H1 (cell line): ENCODE data around the gene GABRR2. TPM values are rescaled to one million over a fixed set of nuclear protein-coding genes. Genes with fewer than 3 reads are reported as not detected.

Experiments
- BCL11A ChIP-seq, 2 experiments: IDR thresholded peaks; one replicate each; pipeline ENCODE4 v1.6.1; 2011; ENCODE audit warnings: low read depth in 2 of 2, low read length in 2 of 2, mild to moderate bottlenecking in 2 of 2
- CHD1 ChIP-seq: IDR thresholded peaks from 2 replicates; pipeline ENCODE4 v1.6.1; 2012; ENCODE audit warnings: low read depth, low read length, improper control_type of control experiment
- CREB1 ChIP-seq: IDR thresholded peaks from 2 replicates; pipeline ENCODE4 v1.6.1; 2012; ENCODE audit warnings: inconsistent platforms
- RAD21 ChIP-seq, 2 experiments: IDR thresholded peaks in 1 of 2; conservative IDR thresholded peaks in 1 of 2; 2 replicates each; pipeline ENCODE4 v1.6.1; 2011; ENCODE audit warnings: low read depth in 2 of 2, low read length in 2 of 2, improper control_type of control experiment in 1 of 2, inconsistent platforms in 1 of 2, mild to moderate bottlenecking in 1 of 2, moderate library complexity in 1 of 2
- SP4 ChIP-seq: IDR thresholded peaks from 2 replicates; pipeline ENCODE4 v1.6.1; 2012; ENCODE audit warnings: low read length, inconsistent platforms
- YY1 ChIP-seq: IDR thresholded peaks from 2 replicates; pipeline ENCODE4 v1.6.1; 2011; ENCODE audit warnings: low read depth, mild to moderate bottlenecking, low read length
- polyA plus RNA-seq, 7 experiments: library from polyadenylated mRNA; depleted of rRNA in 3 of 7; stranded (reverse) in 5 of 7; unstranded in 2 of 7; fragments of >200 nt in 5 of 7; fragments of 200-250 nt in 2 of 7; gene quantifications; 1 replicate in 5 of 7; 2 replicates in 1 of 7; 4 replicates in 1 of 7; pipeline versions ENCODE4 v1.2.1 to v1.2.3, GENCODE V29; 2011 to 2013; ENCODE audit warnings: missing spikeins in 2 of 7, mixed read lengths in 2 of 7
- total RNA-seq: library from RNA; stranded (reverse); fragmentation: NEBNext Ultra II Directional; extraction: Animal tissue kit (Norgen Biotek cat#: 25700); gene quantifications from 2 replicates; pipeline ENCODE4 v1.2.1, GENCODE V29; 2021
- TF ChIP-seq, protein P1 (sequence below): fragments of 300-600 bp; sonication (generic); IDR thresholded peaks from 2 replicates; pipeline ENCODE4 v1.7.1; 2012; ENCODE audit warnings: low read length, moderate library complexity, mild to moderate bottlenecking, inconsistent platforms; ENCODE audit not compliant: insufficient replicate concordance
- TF ChIP-seq, protein P2 (sequence below): IDR thresholded peaks from 2 replicates; pipeline ENCODE4 v1.6.1; 2011; ENCODE audit warnings: low read depth, mild to moderate bottlenecking, low read length; ENCODE audit not compliant: insufficient read depth

Gene GABRR2
- total and polyA plus RNA-seq, 2 of the 8 experiments (the other 6 are each of a cell fraction or from before 2014, with no cell fraction given) = not detected

DNA sequence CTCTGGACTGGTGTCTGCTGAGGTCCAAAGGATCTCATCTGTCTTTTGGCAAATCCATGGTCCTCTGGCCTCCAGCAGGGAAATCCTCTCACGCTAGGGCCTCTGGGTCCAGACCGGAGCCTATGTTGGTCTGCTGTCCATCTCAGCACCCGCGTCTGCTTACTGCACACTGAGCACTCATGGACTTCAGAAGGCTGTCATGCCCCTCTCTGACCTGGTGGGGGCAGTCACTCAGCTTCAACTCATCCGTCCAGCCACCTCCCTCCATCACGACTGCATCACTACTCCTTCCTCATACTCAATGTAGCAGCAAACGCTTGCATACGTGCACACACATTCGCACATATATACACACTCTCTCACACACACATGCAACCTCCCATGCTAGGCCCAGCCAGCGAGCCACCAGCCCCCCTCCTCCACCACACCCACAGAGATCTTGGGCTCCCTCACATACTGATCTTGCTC is 33.3 kb downstream of the GABRR2 start (continued):
- TF ChIP-seq, protein P1, sequence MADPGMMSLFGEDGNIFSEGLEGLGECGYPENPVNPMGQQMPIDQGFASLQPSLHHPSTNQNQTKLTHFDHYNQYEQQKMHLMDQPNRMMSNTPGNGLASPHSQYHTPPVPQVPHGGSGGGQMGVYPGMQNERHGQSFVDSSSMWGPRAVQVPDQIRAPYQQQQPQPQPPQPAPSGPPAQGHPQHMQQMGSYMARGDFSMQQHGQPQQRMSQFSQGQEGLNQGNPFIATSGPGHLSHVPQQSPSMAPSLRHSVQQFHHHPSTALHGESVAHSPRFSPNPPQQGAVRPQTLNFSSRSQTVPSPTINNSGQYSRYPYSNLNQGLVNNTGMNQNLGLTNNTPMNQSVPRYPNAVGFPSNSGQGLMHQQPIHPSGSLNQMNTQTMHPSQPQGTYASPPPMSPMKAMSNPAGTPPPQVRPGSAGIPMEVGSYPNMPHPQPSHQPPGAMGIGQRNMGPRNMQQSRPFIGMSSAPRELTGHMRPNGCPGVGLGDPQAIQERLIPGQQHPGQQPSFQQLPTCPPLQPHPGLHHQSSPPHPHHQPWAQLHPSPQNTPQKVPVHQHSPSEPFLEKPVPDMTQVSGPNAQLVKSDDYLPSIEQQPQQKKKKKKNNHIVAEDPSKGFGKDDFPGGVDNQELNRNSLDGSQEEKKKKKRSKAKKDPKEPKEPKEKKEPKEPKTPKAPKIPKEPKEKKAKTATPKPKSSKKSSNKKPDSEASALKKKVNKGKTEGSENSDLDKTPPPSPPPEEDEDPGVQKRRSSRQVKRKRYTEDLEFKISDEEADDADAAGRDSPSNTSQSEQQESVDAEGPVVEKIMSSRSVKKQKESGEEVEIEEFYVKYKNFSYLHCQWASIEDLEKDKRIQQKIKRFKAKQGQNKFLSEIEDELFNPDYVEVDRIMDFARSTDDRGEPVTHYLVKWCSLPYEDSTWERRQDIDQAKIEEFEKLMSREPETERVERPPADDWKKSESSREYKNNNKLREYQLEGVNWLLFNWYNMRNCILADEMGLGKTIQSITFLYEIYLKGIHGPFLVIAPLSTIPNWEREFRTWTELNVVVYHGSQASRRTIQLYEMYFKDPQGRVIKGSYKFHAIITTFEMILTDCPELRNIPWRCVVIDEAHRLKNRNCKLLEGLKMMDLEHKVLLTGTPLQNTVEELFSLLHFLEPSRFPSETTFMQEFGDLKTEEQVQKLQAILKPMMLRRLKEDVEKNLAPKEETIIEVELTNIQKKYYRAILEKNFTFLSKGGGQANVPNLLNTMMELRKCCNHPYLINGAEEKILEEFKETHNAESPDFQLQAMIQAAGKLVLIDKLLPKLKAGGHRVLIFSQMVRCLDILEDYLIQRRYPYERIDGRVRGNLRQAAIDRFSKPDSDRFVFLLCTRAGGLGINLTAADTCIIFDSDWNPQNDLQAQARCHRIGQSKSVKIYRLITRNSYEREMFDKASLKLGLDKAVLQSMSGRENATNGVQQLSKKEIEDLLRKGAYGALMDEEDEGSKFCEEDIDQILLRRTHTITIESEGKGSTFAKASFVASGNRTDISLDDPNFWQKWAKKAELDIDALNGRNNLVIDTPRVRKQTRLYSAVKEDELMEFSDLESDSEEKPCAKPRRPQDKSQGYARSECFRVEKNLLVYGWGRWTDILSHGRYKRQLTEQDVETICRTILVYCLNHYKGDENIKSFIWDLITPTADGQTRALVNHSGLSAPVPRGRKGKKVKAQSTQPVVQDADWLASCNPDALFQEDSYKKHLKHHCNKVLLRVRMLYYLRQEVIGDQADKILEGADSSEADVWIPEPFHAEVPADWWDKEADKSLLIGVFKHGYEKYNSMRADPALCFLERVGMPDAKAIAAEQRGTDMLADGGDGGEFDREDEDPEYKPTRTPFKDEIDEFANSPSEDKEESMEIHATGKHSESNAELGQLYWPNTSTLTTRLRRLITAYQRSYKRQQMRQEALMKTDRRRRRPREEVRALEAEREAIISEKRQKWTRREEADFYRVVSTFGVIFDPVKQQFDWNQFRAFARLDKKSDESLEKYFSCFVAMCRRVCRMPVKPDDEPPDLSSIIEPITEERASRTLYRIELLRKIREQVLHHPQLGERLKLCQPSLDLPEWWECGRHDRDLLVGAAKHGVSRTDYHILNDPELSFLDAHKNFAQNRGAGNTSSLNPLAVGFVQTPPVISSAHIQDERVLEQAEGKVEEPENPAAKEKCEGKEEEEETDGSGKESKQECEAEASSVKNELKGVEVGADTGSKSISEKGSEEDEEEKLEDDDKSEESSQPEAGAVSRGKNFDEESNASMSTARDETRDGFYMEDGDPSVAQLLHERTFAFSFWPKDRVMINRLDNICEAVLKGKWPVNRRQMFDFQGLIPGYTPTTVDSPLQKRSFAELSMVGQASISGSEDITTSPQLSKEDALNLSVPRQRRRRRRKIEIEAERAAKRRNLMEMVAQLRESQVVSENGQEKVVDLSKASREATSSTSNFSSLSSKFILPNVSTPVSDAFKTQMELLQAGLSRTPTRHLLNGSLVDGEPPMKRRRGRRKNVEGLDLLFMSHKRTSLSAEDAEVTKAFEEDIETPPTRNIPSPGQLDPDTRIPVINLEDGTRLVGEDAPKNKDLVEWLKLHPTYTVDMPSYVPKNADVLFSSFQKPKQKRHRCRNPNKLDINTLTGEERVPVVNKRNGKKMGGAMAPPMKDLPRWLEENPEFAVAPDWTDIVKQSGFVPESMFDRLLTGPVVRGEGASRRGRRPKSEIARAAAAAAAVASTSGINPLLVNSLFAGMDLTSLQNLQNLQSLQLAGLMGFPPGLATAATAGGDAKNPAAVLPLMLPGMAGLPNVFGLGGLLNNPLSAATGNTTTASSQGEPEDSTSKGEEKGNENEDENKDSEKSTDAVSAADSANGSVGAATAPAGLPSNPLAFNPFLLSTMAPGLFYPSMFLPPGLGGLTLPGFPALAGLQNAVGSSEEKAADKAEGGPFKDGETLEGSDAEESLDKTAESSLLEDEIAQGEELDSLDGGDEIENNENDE = no peak
- TF ChIP-seq CHD1 = no peak
- peak; percentile 55; the same call in 1 of the 2 replicates for TF ChIP-seq CREB1
- 0 out of 2 replicates have a peak, but pooled peaks have one; percentile 30 for TF ChIP-seq YY1
- TF ChIP-seq, protein P2, sequence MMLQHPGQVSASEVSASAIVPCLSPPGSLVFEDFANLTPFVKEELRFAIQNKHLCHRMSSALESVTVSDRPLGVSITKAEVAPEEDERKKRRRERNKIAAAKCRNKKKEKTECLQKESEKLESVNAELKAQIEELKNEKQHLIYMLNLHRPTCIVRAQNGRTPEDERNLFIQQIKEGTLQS = no peak
- TF ChIP-seq RAD21 (IDR thresholded peaks at IDR 0.05 in 1 of 2, conservative IDR thresholded peaks at IDR 0.05 in 1 of 2; ENCODE audit: low read depth in 2 of 2, low read length in 2 of 2) = peak; percentile 55 to 63
- TF ChIP-seq SP4 = no peak
- no peak for TF ChIP-seq BCL11A (IDR thresholded peaks at IDR 0.05; ENCODE audit: low read depth in 2 of 2, low read length in 2 of 2)
